Muscle layer of duodenum (tissue), 2 donors: ENCODE data around the gene MUC2.

Source experiments
- H3K27ac ChIP-seq: one replicate; pipeline ENCODE4 v1.7.0; 2013; ENCODE audit warnings: mild to moderate bottlenecking, low read length
- H3K27me3 ChIP-seq: one replicate; pipeline ENCODE4 v1.7.0; 2013; ENCODE audit warnings: low read depth, mild to moderate bottlenecking, control low read depth, low read length
- H3K36me3 ChIP-seq, 2 donors: one replicate each; pipeline ENCODE4 v1.7.0; 2013; ENCODE audit warnings: low read length in 2 of 2, control low read depth in 1 of 2, mild to moderate bottlenecking in 1 of 2; ENCODE audit not compliant: insufficient read depth in 2 of 2, control insufficient read depth in 1 of 2
- H3K4me1 ChIP-seq, 2 donors: one replicate each; pipeline ENCODE4 v1.7.0; 2013; ENCODE audit warnings: low read length in 2 of 2, mild to moderate bottlenecking in 2 of 2, control low read depth in 1 of 2, moderate library complexity in 1 of 2; ENCODE audit not compliant: insufficient read depth in 2 of 2, control insufficient read depth in 1 of 2
- H3K4me3 ChIP-seq, 2 donors: one replicate each; pipeline ENCODE4 v1.7.0; 2013; ENCODE audit warnings: low read length in 2 of 2, low read depth in 1 of 2, mild to moderate bottlenecking in 1 of 2
- H3K9me3 ChIP-seq, 2 donors: one replicate each; pipeline ENCODE4 v1.7.0; 2013; ENCODE audit warnings: low read length in 2 of 2, control low read depth in 1 of 2, mild to moderate bottlenecking in 1 of 2; ENCODE audit not compliant: control insufficient read depth in 1 of 2
- donor health status: healthy.

MUC2 gene

DNA sequence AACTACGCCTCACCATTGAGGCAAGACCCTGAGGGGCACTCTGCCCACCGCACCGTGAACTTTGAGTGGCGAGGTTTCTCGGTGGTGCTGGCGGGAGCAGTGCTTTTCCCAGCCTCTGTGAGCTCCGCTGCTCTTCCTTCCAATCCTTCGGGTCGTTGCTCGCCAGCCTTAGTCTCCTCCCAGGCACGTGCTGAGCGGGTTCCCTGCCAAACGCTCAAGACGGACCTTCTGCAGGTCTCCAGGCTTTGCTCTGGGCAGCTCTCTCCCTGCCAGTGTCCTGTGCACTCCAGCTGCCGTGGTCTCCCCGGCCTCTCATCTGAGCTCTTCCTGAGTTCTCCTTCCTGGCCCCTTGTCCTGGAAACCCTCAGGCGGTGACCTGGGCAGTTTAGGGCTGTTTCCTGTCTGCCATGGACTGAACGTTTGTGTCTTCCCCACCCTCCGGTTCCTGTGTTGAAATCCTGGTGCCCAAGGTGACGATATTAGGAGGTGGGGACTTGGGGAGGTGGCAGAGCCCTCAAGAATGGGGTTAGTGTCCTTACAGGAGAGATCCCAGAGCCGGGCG, 27.0 kb upstream of the MUC2 start:
- Histone ChIP-seq H3K36me3 (no peaks in the 10 kb centered on the region), H3K4me1 (peaks cover 0 to 4% of the 10 kb centered on the region in 2 donors), H3K9me3 (peaks cover 0 to 2% of the 10 kb centered on the region in 2 donors), H3K4me3 (no peak overlapping the region), H3K27ac (no peak overlapping the region), H3K27me3 (peaks cover 8% of the 10 kb centered on the region)

DNA sequence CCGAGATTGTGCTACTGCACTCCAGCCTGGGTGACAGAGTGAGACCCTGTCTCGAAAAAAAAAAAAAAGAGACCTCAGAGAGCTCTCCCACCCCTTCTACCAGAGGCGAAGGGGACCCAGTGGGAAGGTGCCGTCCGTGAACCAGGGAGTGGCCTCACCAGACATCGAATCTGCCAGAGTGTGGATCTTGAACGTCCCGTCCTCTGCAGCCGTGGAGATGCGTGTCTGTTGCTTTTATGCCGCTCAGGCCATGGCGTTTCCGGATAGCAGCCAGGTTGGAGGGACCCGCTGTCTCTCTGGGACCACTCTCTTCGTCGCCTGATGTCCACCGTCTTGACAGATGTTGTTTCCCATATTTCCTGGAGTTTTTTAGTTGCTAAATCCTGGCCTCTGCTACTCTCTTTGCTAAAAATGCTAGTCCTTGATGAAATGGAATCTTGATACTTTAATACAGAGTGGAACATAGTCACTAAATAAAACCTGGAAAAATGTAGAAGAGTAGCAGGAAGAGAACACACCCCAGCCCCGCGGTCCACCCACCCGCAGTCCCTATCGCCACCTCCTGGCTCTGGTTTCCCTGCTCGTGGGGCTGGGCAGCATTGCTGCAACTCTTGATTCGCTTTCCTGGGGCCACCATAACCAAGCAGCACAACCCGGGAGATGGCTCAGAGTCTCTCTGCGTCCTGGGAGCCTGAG, 26.2 kb upstream of the MUC2 start:
- Histone ChIP-seq H3K27ac (no peak overlapping the region), H3K27me3 (peaks cover 8% of the 10 kb centered on the region)

DNA sequence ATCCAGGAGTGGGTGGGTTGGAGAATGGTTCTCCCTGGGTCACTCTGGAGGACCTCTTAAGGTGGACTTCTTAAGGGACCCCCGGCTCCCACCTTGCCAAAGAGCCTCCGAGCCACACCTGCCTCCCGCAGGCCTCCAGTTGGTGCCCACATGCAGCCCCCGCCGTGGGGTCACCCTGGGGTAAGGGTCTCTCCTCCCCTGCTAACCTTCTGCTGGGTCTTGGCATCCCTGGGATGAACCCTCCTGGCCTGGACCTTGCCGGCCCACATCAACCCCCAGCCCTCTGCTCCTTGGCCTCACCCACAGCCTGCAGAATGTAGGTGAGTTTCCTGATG, 25.6 kb upstream of the MUC2 start:
- Histone ChIP-seq H3K36me3 (no peaks in the 10 kb centered on the region), H3K4me3 (no peak overlapping the region), H3K27me3 (peaks cover 8% of the 10 kb centered on the region), H3K4me1 (peaks cover 0 to 4% of the 10 kb centered on the region in 2 donors), H3K27ac (no peak overlapping the region), H3K9me3 (peaks cover 0 to 2% of the 10 kb centered on the region in 2 donors)

More for the DNA sequence above, 26.2 kb upstream of the MUC2 start:
- Histone ChIP-seq H3K36me3 (no peaks in the 10 kb centered on the region), H3K9me3 (peaks cover 0 to 2% of the 10 kb centered on the region in 2 donors), H3K4me3 (no peak overlapping the region), H3K4me1 (peaks cover 0 to 4% of the 10 kb centered on the region in 2 donors)

DNA sequence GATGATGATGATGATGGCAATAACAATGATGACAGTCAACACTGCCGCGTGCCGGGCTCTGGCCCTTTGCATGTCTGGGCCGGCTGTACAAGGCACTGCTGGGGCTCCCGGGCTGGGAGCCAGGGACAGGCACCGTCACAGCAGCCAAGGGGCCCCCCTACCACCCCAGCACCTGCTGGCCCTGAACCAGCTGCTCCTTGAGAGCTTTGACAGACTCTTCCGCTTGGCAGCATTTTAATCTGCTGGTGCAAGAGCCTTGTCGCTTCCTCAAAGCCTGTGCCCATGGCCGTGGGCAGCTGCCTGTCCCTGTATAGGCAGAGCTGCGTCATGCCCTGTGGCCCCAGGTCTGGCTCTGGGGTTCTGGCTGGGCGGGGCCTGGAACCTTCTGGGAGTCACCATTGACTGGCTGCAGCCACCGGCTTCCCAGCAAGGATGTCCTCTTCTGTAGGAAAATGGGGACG, 25.2 kb upstream of the MUC2 start:
- Histone ChIP-seq H3K9me3 (peaks cover 0 to 2% of the 10 kb centered on the region in 2 donors), H3K4me3 (no peak overlapping the region), H3K27me3 (peaks cover 8% of the 10 kb centered on the region), H3K4me1 (peaks cover 0 to 4% of the 10 kb centered on the region in 2 donors), H3K27ac (no peak overlapping the region), H3K36me3 (no peaks in the 10 kb centered on the region)

DNA sequence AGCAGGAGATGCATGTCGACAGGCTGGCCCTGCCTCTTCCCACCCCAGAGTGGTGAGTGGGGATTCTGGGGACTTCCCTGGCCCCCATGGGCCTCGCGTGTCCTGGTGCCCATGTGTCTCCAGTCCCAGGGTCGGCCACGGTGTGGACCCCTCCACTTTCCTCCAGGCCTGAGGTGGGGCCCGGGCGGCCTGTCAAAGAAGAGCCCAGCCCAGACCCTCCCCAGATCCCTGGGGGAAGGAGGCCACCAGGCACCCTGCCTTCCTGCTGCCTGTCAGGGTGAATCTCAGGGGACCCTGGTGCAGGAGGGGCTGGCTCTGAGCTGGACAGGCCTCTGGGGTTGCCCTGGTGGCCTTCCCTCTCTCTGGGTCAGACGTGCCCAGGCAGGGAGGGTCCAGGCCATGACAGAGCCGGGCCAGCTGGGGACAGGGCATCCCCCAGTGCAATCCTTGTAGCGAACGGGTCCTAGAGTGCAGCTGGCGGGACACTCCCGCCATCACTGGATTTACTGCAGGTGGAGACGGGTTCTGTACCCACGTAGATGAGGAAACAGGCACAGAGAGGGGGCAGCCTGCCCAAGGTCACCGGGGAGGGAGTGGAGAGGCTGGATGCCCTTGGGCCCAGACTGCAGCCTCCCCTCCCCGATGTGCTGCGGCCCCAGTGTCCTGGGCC, 24.6 kb upstream of the MUC2 start:
- Histone ChIP-seq H3K9me3 (peaks cover 0 to under 1% of the 10 kb centered on the region in 2 donors), H3K27me3 (peaks cover 8% of the 10 kb centered on the region), H3K36me3 (no peaks in the 10 kb centered on the region), H3K27ac (no peak overlapping the region), H3K4me3 (no peak overlapping the region), H3K4me1 (peaks cover 3 to 4% of the 10 kb centered on the region in 2 donors)

DNA sequence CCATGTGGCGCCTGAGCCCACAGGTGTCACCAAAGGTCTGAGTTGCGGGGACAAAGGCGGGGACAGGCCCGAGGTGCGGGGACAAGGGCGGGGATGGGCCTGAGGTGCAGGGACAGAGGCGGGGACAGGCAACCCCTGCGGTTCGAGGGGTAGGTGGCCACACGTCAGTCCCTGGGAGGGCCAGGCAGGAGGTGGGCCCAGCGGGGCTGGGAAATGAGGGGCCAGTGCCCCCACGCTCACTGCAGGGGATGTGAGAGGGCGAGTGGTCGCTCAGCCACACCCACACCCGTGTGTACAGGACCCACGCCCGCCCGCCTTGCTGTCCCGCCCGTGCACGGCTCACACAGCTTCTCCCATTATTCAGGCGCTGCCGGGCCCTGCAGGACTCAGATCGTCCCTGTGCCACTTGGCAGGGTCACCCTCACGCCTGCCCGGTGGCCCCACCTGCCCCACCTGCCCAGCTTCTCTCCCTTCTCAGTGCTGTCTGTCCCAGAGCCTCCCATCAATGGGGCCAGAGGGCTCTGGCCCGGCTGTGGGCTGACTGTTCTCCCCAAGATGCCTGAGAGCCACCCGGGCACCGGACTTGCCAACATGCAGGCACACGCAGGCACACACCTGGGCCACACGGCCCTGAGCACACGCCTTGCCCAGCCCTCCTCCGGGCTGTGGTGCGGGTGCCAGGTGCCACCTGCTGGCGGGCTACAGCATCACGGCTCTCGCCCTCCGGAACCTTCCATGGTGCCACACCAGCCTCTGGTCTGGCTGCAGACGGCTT, 23.9 kb upstream of the MUC2 start:
- no peaks in the 10 kb centered on the region for H3K36me3 ChIP-seq
- H3K4me3 ChIP-seq = no peak overlapping the region
- H3K4me1 ChIP-seq = peaks cover 3 to 4% of the 10 kb centered on the region in 2 donors
- H3K27me3 ChIP-seq = peaks cover 8% of the 10 kb centered on the region
- no peak overlapping the region for H3K27ac ChIP-seq
- H3K9me3 ChIP-seq = no peaks in the 10 kb centered on the region

- Histone ChIP-seq H3K27ac (no peak overlapping the region), H3K4me3 (no peak overlapping the region), H3K27me3 (peaks cover 8% of the 10 kb centered on the region), H3K4me1 (peaks cover 3 to 4% of the 10 kb centered on the region in 2 donors), H3K36me3 (no peaks in the 10 kb centered on the region), H3K9me3 (no peaks in the 10 kb centered on the region)
These were observed 23.1 kb upstream of the MUC2 start for GRCh38 chr11:1051356-1052132.

- H3K4me1 ChIP-seq = peaks cover 3 to 4% of the 10 kb centered on the region in 2 donors
These were observed 22.3 kb upstream of the MUC2 start for GRCh38 chr11:1052133-1053011.

DNA sequence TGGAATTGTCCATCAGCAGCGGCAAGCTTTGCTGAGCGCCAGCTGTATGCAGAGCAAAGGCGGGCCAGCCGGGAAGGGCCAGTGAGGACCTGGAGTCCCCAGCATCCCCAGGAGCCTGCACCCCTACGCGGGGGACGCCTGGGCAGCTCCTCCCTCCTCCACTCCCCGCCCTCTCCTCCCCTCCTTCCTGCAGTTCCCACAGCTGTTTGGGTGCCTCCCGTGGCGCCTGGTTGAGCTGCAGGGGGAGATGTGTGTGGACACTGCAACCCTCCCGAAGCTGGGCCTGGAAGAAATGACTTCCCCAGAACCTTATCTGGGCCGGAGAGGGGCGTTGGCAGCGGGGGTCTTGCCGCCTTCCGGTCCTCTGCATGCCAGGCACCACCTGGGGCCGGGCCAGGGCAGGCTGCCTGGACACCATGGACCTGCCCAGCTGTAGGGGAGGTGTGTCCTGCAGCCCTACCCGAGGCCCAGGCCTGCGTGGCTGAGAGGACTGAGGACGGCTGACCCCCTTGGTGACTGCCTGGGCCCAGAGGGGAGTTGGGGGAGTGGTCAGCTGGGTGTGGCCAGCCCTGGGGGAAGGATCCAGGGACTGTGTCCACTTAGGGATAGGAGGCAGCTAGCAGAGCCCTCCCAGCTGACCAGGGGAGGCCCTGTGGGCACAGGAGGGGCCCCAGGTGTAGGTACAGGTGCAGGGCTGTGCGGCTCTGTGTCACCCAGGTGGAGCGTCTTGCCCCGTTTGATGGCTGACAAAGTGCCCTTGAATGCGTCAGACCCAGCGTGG, 21.4 kb upstream of the MUC2 start:
- H3K27me3 ChIP-seq = peaks cover 8% of the 10 kb centered on the region
- H3K4me3 ChIP-seq = no peak overlapping the region
- no peak overlapping the region for H3K27ac ChIP-seq
- H3K9me3 ChIP-seq = no peaks in the 10 kb centered on the region
- H3K36me3 ChIP-seq = no peaks in the 10 kb centered on the region
- H3K4me1 ChIP-seq = peaks cover 3 to 4% of the 10 kb centered on the region in 2 donors

More at GRCh38 chr11:1052133-1053011, 22.3 kb upstream of the MUC2 start:
- H3K36me3 ChIP-seq = no peaks in the 10 kb centered on the region
- H3K9me3 ChIP-seq = no peaks in the 10 kb centered on the region
- H3K27me3 ChIP-seq = peaks cover 8% of the 10 kb centered on the region
- H3K4me3 ChIP-seq = no peak overlapping the region
- no peak overlapping the region for H3K27ac ChIP-seq
